Keratinocyte (primary cell): ENCODE results near the gene DCLK1.

Experiments
- EZH2 ChIP-seq: IDR thresholded peaks from one replicate; pipeline ENCODE4 v1.6.1; 2012; ENCODE audit warnings: inconsistent platforms, mild to moderate bottlenecking, low read length, moderate library complexity
- TF ChIP-seq, protein P1 (sequence below), 3 experiments: IDR thresholded peaks in 1 of 3; conservative IDR thresholded peaks in 1 of 3; optimal IDR thresholded peaks in 1 of 3; 2 replicates in 2 of 3; 3 replicates in 1 of 3; pipeline versions ENCODE3 to v1.5.1; 2011; ENCODE audit warnings: low read length in 3 of 3, mild to moderate bottlenecking in 3 of 3, moderate library complexity in 2 of 3, control low read depth in 1 of 3, inconsistent platforms in 1 of 3; ENCODE audit not compliant: insufficient read depth in 2 of 3; ENCODE audit errors: extremely low read depth in 1 of 3

GRCh38 chr13:35889560-35889959 is 241.6 kb downstream of the DCLK1 start:
- TF ChIP-seq, protein P1, sequence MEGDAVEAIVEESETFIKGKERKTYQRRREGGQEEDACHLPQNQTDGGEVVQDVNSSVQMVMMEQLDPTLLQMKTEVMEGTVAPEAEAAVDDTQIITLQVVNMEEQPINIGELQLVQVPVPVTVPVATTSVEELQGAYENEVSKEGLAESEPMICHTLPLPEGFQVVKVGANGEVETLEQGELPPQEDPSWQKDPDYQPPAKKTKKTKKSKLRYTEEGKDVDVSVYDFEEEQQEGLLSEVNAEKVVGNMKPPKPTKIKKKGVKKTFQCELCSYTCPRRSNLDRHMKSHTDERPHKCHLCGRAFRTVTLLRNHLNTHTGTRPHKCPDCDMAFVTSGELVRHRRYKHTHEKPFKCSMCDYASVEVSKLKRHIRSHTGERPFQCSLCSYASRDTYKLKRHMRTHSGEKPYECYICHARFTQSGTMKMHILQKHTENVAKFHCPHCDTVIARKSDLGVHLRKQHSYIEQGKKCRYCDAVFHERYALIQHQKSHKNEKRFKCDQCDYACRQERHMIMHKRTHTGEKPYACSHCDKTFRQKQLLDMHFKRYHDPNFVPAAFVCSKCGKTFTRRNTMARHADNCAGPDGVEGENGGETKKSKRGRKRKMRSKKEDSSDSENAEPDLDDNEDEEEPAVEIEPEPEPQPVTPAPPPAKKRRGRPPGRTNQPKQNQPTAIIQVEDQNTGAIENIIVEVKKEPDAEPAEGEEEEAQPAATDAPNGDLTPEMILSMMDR (optimal IDR thresholded peaks at IDR 0.05 in 1 of 3, IDR thresholded peaks at IDR 0.05 in 1 of 3, conservative IDR thresholded peaks at IDR 0.05 in 1 of 3; ENCODE audit: extremely low read depth in 1 of 3, insufficient read depth in 2 of 3, low read length in 3 of 3) = no peak
- no peak for TF ChIP-seq EZH2
